GM12878 (cell line): Measurements from ENCODE around the gene ZNF785. TPM values are rescaled to one million over a fixed set of nuclear protein-coding genes. Genes with fewer than 3 reads are reported as not detected.

ENCODE experiments used
- ASH2L ChIP-seq: fragments of 300-600, 200-600 bp; sonication (generic); IDR thresholded peaks from 2 replicates; pipeline ENCODE4 v1.6.1; 2017; ENCODE audit warnings: low read depth, mild to moderate bottlenecking, borderline replicate concordance
- EP300 ChIP-seq, 2 experiments: fragments of 150-350 bp in 1 of 2; IDR thresholded peaks; 2 replicates each; pipeline ENCODE4 v1.6.1; 2011 to 2012; ENCODE audit warnings: low read depth in 2 of 2, low read length in 2 of 2, borderline replicate concordance in 1 of 2, improper control_type of control experiment in 1 of 2, inconsistent platforms in 1 of 2; ENCODE audit not compliant: control insufficient read depth in 1 of 2
- HCFC1 ChIP-seq: fragments of 150-350 bp; IDR thresholded peaks from 2 replicates; pipeline ENCODE4 v1.6.1; 2014; ENCODE audit warnings: low read length
- IKZF1 ChIP-seq: fragments of 450-650 bp; conservative IDR thresholded peaks from 2 replicates; pipeline ENCODE4 v1.6.1; 2017; ENCODE audit warnings: antibody characterized with exemption, mild to moderate bottlenecking
- IKZF2 ChIP-seq, 2 experiments: fragments of 450-650 bp; IDR thresholded peaks; 2 replicates each; pipeline ENCODE4 v1.6.1; 2017; ENCODE audit warnings: mild to moderate bottlenecking in 2 of 2, moderate library complexity in 2 of 2
- RAD21 ChIP-seq: IDR thresholded peaks from 2 replicates; pipeline ENCODE4 v1.6.1; 2011; ENCODE audit warnings: mild to moderate bottlenecking, low read depth, low read length, moderate library complexity; ENCODE audit not compliant: insufficient read depth
- RFX5 ChIP-seq: IDR thresholded peaks from 2 replicates; pipeline ENCODE4 v1.6.1; 2011; ENCODE audit warnings: low read depth, low read length, improper control_type of control experiment
- polyA plus RNA-seq, 11 experiments: library from polyadenylated mRNA; depleted of rRNA in 4 of 11; unstranded in 6 of 11; stranded (reverse) in 5 of 11; fragments of >200 nt; fragmentation: Nextera tagmentation in 4 of 11; fragmentation: Illumina TruSeq in 1 of 11; extraction: Ambion mirVana in 4 of 11; extraction: Trizol in 1 of 11; gene quantifications; 1 replicate in 1 of 11; 2 replicates in 10 of 11; pipeline versions ENCODE4 v1.2.1 to v1.2.3, GENCODE V29; 2011 to 2016; ENCODE audit warnings: inconsistent platforms in 2 of 11, missing spikeins in 2 of 11, low read depth in 1 of 11
- total RNA-seq, 4 experiments: library from RNA; depleted of rRNA in 3 of 4; stranded (reverse); fragments of >200 nt in 3 of 4; fragmentation: Illumina TruSeq in 1 of 4; extraction: Trizol in 1 of 4; gene quantifications; 2 replicates each; pipeline versions ENCODE4 v1.2.1 to v1.2.3, GENCODE V29; 2013 to 2021
- TF ChIP-seq, protein P1 (sequence below): fragments of 450-650 bp; formaldehyde crosslinking; IDR thresholded peaks from 2 replicates; pipeline ENCODE4 v1.4.0; 2022; ENCODE audit warnings: mild to moderate bottlenecking, moderate library complexity
- TF ChIP-seq, protein P2 (sequence below), 3 experiments: IDR thresholded peaks in 2 of 3; conservative IDR thresholded peaks in 1 of 3; 2 replicates each; pipeline ENCODE4 v1.5.1; 2011; ENCODE audit warnings: low read depth in 3 of 3, low read length in 3 of 3, mild to moderate bottlenecking in 3 of 3, control low read depth in 2 of 3, moderate library complexity in 2 of 3, inconsistent platforms in 1 of 3, mixed read lengths in 1 of 3; ENCODE audit not compliant: control insufficient read depth in 2 of 3, insufficient read depth in 1 of 3; ENCODE audit errors: extremely low read depth in 1 of 3
- TF ChIP-seq, protein P3 (sequence below): fragments of 450-650 bp; formaldehyde crosslinking; IDR thresholded peaks from 2 replicates; pipeline ENCODE4 v1.5.0; 2022; ENCODE audit warnings: mild to moderate bottlenecking, missing genetic modification characterization
- TF ChIP-seq, protein P4 (sequence below): IDR thresholded peaks from 2 replicates; pipeline ENCODE4 v1.6.1; 2012; ENCODE audit warnings: mild to moderate bottlenecking, low read depth, low read length

The ZNF785 gene
- total and polyA plus RNA-seq, 10 of the 15 experiments (the other 5 are each of a cell fraction or from before 2014, with no cell fraction given) = 0.87 to 11.5 (median 7.5) TPM

DNA sequence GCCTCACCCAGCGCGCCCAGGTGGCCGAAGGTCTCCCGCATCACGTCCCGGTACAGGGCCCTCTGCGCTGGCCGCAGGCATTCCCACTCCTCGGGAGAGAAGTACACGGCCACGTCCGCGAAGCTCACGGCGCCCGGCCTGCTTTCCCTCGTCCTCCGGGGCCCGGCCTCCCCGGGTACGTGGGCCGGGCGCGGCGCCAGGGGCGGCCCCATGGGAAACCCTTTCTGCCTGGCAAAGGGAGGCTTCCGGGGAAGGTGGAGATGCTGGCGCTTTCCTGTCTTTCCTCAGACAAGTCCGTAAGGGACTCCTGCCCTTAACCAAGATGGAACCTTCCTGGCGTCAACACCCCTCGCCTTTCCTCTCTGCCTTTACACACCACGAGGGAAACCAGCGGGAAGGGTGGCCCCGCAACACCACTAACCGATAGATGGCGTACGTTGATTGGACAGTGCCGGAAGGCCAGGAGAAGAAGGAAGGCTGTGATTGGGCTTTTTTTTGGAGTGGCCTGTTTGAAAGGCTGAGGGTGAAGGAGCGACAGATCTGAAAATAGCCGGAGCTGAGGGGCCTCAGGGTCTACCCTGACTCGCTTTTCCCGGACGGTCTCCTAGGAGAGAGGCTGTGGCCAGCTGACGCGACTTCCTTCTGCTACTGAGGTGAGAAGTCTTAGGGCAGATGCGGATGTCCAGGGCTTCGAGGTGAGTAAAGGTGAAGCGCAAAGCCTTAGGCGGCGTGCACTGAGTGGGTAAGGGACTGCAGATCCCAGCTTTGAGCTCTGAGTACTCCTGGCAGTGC is at the start of gene ZNF785 (continued):
- TF ChIP-seq, protein P1, sequence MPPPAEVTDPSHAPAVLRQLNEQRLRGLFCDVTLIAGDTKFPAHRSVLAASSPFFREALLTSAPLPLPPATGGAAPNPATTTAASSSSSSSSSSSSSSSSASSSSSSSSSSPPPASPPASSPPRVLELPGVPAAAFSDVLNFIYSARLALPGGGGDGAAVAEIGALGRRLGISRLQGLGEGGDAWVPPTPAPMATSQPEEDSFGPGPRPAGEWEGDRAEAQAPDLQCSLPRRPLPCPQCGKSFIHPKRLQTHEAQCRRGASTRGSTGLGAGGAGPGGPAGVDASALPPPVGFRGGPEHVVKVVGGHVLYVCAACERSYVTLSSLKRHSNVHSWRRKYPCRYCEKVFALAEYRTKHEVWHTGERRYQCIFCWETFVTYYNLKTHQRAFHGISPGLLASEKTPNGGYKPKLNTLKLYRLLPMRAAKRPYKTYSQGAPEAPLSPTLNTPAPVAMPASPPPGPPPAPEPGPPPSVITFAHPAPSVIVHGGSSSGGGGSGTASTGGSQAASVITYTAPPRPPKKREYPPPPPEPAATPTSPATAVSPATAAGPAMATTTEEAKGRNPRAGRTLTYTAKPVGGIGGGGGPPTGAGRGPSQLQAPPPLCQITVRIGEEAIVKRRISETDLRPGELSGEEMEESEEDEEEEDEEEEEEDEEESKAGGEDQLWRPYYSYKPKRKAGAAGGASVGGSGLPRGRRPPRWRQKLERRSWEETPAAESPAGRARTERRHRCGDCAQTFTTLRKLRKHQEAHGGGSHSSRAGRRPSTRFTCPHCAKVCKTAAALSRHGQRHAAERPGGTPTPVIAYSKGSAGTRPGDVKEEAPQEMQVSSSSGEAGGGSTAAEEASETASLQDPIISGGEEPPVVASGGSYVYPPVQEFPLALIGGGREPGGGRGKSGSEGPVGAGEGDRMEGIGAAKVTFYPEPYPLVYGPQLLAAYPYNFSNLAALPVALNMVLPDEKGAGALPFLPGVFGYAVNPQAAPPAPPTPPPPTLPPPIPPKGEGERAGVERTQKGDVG (CRISPR knock-in tag) = no peak
- no peak for TF ChIP-seq RAD21
- TF ChIP-seq, protein P2, sequence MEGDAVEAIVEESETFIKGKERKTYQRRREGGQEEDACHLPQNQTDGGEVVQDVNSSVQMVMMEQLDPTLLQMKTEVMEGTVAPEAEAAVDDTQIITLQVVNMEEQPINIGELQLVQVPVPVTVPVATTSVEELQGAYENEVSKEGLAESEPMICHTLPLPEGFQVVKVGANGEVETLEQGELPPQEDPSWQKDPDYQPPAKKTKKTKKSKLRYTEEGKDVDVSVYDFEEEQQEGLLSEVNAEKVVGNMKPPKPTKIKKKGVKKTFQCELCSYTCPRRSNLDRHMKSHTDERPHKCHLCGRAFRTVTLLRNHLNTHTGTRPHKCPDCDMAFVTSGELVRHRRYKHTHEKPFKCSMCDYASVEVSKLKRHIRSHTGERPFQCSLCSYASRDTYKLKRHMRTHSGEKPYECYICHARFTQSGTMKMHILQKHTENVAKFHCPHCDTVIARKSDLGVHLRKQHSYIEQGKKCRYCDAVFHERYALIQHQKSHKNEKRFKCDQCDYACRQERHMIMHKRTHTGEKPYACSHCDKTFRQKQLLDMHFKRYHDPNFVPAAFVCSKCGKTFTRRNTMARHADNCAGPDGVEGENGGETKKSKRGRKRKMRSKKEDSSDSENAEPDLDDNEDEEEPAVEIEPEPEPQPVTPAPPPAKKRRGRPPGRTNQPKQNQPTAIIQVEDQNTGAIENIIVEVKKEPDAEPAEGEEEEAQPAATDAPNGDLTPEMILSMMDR (IDR thresholded peaks at IDR 0.05 in 2 of 3, conservative IDR thresholded peaks at IDR 0.05 in 1 of 3; ENCODE audit: control insufficient read depth in 2 of 3, extremely low read depth in 1 of 3, insufficient read depth in 1 of 3, low read depth in 3 of 3, low read length in 3 of 3) = peak in 2 of 3 experiments; percentile 14 to 33; a peak in 3 of 6 replicates
- TF ChIP-seq EP300 (IDR thresholded peaks at IDR 0.05; ENCODE audit: borderline replicate concordance in 1 of 2, control insufficient read depth in 1 of 2, low read depth in 2 of 2, low read length in 2 of 2) = no peak
- TF ChIP-seq IKZF1 = peak; percentile 96
- TF ChIP-seq, protein P3, sequence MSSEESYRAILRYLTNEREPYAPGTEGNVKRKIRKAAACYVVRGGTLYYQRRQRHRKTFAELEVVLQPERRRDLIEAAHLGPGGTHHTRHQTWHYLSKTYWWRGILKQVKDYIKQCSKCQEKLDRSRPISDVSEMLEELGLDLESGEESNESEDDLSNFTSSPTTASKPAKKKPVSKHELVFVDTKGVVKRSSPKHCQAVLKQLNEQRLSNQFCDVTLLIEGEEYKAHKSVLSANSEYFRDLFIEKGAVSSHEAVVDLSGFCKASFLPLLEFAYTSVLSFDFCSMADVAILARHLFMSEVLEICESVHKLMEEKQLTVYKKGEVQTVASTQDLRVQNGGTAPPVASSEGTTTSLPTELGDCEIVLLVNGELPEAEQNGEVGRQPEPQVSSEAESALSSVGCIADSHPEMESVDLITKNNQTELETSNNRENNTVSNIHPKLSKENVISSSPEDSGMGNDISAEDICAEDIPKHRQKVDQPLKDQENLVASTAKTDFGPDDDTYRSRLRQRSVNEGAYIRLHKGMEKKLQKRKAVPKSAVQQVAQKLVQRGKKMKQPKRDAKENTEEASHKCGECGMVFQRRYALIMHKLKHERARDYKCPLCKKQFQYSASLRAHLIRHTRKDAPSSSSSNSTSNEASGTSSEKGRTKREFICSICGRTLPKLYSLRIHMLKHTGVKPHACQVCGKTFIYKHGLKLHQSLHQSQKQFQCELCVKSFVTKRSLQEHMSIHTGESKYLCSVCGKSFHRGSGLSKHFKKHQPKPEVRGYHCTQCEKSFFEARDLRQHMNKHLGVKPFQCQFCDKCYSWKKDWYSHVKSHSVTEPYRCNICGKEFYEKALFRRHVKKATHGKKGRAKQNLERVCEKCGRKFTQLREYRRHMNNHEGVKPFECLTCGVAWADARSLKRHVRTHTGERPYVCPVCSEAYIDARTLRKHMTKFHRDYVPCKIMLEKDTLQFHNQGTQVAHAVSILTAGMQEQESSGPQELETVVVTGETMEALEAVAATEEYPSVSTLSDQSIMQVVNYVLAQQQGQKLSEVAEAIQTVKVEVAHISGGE = peak; percentile 78
- peak; percentile 86 for TF ChIP-seq HCFC1
- TF ChIP-seq RFX5 = peak; percentile 73; the same call in 1 of the 2 replicates
- TF ChIP-seq ASH2L = no peak
- peak; percentile 66 to 78; a peak in 3 of 4 replicates for TF ChIP-seq IKZF2 (IDR thresholded peaks at IDR 0.05)
- TF ChIP-seq, protein P4, sequence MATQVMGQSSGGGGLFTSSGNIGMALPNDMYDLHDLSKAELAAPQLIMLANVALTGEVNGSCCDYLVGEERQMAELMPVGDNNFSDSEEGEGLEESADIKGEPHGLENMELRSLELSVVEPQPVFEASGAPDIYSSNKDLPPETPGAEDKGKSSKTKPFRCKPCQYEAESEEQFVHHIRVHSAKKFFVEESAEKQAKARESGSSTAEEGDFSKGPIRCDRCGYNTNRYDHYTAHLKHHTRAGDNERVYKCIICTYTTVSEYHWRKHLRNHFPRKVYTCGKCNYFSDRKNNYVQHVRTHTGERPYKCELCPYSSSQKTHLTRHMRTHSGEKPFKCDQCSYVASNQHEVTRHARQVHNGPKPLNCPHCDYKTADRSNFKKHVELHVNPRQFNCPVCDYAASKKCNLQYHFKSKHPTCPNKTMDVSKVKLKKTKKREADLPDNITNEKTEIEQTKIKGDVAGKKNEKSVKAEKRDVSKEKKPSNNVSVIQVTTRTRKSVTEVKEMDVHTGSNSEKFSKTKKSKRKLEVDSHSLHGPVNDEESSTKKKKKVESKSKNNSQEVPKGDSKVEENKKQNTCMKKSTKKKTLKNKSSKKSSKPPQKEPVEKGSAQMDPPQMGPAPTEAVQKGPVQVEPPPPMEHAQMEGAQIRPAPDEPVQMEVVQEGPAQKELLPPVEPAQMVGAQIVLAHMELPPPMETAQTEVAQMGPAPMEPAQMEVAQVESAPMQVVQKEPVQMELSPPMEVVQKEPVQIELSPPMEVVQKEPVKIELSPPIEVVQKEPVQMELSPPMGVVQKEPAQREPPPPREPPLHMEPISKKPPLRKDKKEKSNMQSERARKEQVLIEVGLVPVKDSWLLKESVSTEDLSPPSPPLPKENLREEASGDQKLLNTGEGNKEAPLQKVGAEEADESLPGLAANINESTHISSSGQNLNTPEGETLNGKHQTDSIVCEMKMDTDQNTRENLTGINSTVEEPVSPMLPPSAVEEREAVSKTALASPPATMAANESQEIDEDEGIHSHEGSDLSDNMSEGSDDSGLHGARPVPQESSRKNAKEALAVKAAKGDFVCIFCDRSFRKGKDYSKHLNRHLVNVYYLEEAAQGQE = no peak
